Effector memory CD4-positive, alpha-beta T cell (primary cell): Measurements from ENCODE around the gene GALNT11.
"Not testable (repeated sequence)": the region's sequence is repeated elsewhere in the genome, so short reads cannot be mapped to it uniquely, and the experiment has no call there.

Experiments
- DNase-seq, 3 donors: peaks; one replicate each; pipeline ENCODE4 v3.0.0-alpha.2; 2020
- H3K27ac ChIP-seq: 2 replicates; pipeline ENCODE4 v1.7.0; 2013; ENCODE audit warnings: mild to moderate bottlenecking, low read length, moderate library complexity; ENCODE audit not compliant: insufficient read depth, poor library complexity, severe bottlenecking
- H3K27me3 ChIP-seq: replicated peaks from 2 replicates; pipeline ENCODE4 v1.7.0; 2013; ENCODE audit warnings: mild to moderate bottlenecking, low read length; ENCODE audit not compliant: insufficient read depth, control insufficient read depth, poor library complexity, severe bottlenecking
- H3K36me3 ChIP-seq: 2 replicates; pipeline ENCODE4 v1.7.0; 2013; ENCODE audit warnings: mild to moderate bottlenecking, low read length, moderate library complexity; ENCODE audit not compliant: control insufficient read depth, insufficient read depth
- H3K4me1 ChIP-seq: 2 replicates; pipeline ENCODE4 v1.7.0; 2013; ENCODE audit warnings: low read length, mild to moderate bottlenecking; ENCODE audit not compliant: control insufficient read depth, insufficient read depth, poor library complexity, severe bottlenecking
- H3K4me3 ChIP-seq: 2 replicates; pipeline ENCODE4 v1.7.0; 2013; ENCODE audit warnings: low read length, low read depth, mild to moderate bottlenecking; ENCODE audit not compliant: insufficient read depth, poor library complexity, severe bottlenecking
- H3K9me3 ChIP-seq: 2 replicates; pipeline ENCODE4 v1.7.0; 2013; ENCODE audit warnings: mild to moderate bottlenecking, low read length, moderate library complexity; ENCODE audit not compliant: control insufficient read depth

The GALNT11 gene

DNA sequence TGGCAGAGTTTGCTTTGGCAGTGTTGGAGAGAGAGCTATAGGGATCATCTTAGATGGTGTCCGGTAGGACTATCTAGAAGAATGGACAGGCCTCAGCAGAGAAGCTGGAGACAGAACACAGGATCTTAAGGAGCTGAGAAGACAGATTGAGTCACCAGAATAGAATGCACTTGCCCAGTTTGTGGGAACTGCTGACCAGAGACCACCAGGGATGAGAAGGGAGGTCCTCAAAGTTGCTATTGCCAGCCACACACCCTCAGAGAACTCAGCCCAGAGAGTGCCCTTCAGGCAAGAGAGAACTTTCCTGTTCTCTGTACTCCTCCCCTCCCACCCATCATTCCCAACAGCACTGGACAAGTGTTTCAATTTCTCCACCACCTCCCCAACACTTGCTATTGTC is 25.3 kb upstream of the GALNT11 start:
- Histone ChIP-seq H3K36me3 (no peaks in the 10 kb centered on the region), H3K9me3 (no peaks in the 10 kb centered on the region), H3K27ac (no peak overlapping the region), H3K4me1 (no peaks in the 10 kb centered on the region), H3K4me3 (no peak overlapping the region), H3K27me3 (no peaks in the 10 kb centered on the region)
- DNase-seq: no peak

DNA sequence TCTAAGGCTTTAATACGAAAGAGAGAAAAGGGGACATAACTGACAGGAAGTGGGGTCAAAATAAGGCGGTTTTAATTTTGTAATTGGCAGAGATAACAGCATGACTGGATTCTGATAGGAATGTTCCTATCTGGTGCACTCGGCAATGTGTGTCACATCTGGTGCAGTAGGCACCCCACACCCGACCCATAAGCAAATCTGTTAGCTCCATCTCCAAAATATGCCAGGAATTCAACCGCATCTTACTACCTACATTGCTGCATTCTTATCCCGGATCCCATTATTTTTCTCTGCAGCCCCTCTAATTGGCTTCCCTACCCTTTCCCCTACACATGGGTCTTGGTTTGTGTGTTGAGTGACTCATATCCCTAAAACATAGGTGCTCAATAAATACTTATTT is 19.1 kb upstream of the GALNT11 start:
- H3K9me3 ChIP-seq: no peaks in the 10 kb centered on the region
- H3K27me3 ChIP-seq: no peaks in the 10 kb centered on the region
- no peak overlapping the region for H3K27ac ChIP-seq
- H3K4me3 ChIP-seq: no peak overlapping the region
- H3K36me3 ChIP-seq: no peaks in the 10 kb centered on the region
- no peak for DNase-seq
- no peaks in the 10 kb centered on the region for H3K4me1 ChIP-seq

DNA sequence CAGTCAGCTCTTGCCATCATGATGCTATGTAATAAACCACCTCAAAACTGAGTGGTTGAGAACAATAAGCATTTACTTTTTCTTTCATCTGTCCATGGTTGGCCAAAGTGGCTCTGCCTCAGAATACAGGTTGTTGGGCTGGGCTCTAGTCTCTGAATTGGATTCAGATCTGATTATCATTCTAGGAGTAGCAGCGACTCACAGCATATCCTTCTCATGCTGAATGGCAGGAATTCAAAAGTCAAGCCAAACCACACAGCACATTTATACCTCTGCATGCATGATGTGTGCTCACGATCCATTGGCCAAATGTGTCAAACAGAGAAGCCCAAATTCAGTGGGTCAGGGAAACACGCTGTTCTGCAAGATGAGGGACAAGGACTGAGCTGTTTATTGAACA is 13.6 kb upstream of the GALNT11 start:
- Histone ChIP-seq H3K9me3 (no peaks in the 10 kb centered on the region), H3K4me1 (no peaks in the 10 kb centered on the region), H3K27ac (no peak overlapping the region), H3K4me3 (no peak overlapping the region), H3K27me3 (no peaks in the 10 kb centered on the region), H3K36me3 (no peaks in the 10 kb centered on the region)
- DNase-seq: no peak

DNA sequence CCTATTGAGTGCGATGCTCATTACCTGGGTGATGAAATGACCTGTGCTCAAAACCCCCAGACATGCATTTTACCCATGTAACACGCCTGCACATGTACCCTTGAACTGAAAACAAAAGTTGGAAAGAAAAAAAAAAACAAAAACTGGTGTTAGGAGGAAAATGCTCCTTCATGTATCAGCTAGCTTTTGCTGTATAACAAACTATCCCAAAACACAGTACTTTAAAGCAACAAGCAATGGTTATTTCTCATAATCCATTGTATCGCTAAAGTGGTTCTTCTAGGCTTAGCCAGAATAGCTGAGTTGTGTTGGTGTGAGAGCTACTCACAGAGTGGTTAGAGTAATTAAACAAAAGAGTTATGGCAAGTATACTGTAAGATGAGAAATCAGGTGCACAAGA is 12.2 kb upstream of the GALNT11 start:
- no peaks in the 10 kb centered on the region for H3K36me3 ChIP-seq
- no peak overlapping the region for H3K4me3 ChIP-seq
- H3K4me1 ChIP-seq: no peaks in the 10 kb centered on the region
- H3K27ac ChIP-seq: no peak overlapping the region
- H3K9me3 ChIP-seq: no peaks in the 10 kb centered on the region
- DNase-seq: no peak
- no peaks in the 10 kb centered on the region for H3K27me3 ChIP-seq

DNA sequence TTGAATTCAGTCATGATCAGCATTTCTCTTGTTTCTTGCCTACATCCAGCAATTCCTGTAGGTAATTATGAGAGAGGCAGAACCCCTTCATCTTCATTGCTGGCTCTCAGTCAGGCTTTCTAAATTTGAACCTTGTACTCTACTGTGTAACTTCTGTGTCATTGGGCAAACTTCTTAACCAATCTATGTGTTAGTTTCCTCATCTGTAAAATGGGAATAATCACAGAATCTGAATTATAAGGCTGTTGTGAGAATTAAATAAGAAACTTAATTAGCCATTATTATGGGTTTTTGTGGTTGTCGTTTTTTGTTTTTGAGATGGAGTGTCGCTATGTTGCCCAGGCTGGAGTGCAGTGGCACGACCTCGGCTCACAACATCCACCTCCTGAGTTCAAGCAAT is 11.5 kb upstream of the GALNT11 start:
- no peak for DNase-seq
- Histone ChIP-seq H3K36me3 (no peaks in the 10 kb centered on the region), H3K27ac (no peak overlapping the region), H3K4me3 (no peak overlapping the region), H3K9me3 (no peaks in the 10 kb centered on the region), H3K4me1 (no peaks in the 10 kb centered on the region), H3K27me3 (no peaks in the 10 kb centered on the region)

DNA sequence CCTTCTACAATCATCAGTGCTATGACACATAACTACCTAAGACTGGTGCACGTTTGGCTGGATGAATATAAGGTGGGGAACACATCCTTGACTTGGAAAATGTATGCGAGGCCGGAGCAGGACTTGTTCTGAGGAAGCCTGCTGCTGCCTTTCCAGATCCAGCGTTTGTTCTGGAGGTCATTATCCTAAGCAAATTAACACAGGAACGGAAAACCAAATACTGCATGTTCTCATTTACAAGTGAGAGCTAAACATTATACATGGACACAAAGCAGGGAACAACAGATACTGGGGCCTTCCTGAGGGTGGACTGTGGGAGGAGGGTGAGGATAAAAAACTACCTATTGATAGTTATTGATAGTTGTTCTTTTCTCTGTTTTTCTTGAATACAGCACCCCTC is 10.8 kb upstream of the GALNT11 start:
- no peaks in the 10 kb centered on the region for H3K27me3 ChIP-seq

DNA sequence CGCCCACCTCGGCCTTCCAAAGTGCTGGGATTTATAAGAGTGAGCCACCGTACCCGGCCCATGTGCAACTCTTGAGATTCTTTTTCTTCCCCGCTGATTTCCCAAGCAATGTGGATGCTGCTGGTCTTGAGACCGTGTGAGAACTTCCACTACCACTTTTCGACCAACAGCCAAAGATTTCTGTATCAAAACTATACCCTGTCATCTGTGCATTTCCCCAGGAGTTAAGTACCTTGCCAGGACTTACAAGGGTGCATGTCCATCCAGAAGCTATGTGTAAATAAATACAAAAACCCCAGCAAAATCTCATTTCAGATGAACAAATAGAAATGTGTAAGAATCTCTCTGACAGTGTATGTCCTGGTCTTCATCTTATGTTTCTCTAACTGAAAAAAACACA is 9.9 kb upstream of the GALNT11 start:
- no peaks in the 10 kb centered on the region for H3K9me3 ChIP-seq
- no peak overlapping the region for H3K4me3 ChIP-seq
- no peak overlapping the region for H3K27ac ChIP-seq
- DNase-seq: no peak
- no peaks in the 10 kb centered on the region for H3K4me1 ChIP-seq
- no peaks in the 10 kb centered on the region for H3K27me3 ChIP-seq
- no peaks in the 10 kb centered on the region for H3K36me3 ChIP-seq

More for the DNA sequence above, 10.8 kb upstream of the GALNT11 start:
- Histone ChIP-seq H3K4me3 (no peak overlapping the region), H3K27ac (no peak overlapping the region), H3K9me3 (no peaks in the 10 kb centered on the region), H3K36me3 (no peaks in the 10 kb centered on the region), H3K4me1 (no peaks in the 10 kb centered on the region)
- DNase-seq: no peak

DNA sequence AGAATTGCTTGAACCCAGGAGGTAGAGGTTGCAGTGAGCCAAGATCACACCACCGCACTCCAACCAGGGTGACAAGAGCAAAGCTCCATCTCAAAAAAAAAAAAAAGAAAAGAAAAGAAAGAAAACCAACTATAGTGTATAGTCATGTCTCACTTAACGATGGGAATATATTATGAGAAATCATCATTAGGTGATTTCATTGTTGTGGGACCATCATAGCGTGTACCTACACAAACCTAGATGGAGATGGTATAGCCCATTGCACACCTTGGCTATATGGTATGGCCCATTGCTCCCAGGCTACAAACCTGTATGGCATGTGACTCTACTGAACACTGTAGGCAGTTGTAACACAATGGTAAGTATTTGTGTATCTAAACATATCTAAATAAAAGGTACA is 8.5 kb upstream of the GALNT11 start:
- H3K27ac ChIP-seq: no peak overlapping the region
- no peaks in the 10 kb centered on the region for H3K36me3 ChIP-seq
- no peaks in the 10 kb centered on the region for H3K4me1 ChIP-seq
- DNase-seq: no peak
- H3K27me3 ChIP-seq: no peaks in the 10 kb centered on the region
- no peaks in the 10 kb centered on the region for H3K9me3 ChIP-seq
- H3K4me3 ChIP-seq: no peak overlapping the region

DNA sequence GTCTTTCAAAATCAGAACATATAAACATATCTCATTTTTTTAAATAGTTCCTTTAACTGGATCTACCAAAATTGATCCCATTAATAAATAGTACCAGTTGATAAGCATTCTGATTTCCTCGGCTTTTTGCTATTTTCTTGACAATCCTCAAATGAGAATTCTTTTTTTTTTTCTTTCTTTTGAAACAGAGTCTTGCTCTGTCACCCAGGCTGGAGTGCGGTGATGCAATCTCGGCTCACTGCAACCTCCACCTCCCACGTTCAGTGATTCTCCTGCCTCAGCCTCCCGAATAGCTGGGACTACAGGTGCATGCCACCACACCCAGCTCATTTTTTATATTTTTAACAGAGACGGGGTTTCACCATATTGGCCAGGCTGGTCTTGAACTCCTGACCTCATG is 7.8 kb upstream of the GALNT11 start:
- not testable (repeated sequence) for H3K27ac ChIP-seq, H3K27me3 ChIP-seq, DNase-seq, H3K9me3 ChIP-seq, H3K4me3 ChIP-seq, H3K4me1 ChIP-seq, H3K36me3 ChIP-seq

DNA sequence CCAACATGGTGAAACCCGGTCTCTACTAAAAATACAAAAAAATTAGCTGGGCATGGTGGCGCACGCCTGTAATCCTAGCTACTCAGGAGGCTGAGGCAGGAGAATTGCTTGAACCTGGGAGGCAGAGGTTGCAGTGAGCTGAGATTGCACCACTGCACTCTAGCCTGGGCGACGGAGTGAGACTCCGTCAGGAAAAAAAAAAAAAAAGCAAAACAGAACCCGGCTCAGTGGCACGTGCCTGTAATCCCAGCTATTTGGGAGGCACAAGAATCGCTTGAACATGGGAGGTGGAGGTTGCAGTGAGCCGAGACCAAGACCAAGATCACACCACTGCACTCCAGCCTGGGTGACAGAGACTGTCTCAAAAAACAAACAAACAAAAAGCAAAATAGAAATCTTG is 3.7 kb upstream of the GALNT11 start:
- not testable (repeated sequence) for H3K9me3 ChIP-seq

More for the DNA sequence above, 3.7 kb upstream of the GALNT11 start:
- H3K4me1 ChIP-seq, H3K27ac ChIP-seq, H3K27me3 ChIP-seq, DNase-seq, H3K36me3 ChIP-seq, H3K4me3 ChIP-seq: not testable (repeated sequence)
